ENCODE data around the gene PEAK1.

The PEAK1 gene

GRCh38 chr15:77419836-77420609, at the start of gene PEAK1:
TSS of gene PEAK1 (minus strand) at chr15:77420104. CDS start at chr15:77181926, 238,178 bp downstream.
- DNase-seq, result peak; percentile 98

DNA sequence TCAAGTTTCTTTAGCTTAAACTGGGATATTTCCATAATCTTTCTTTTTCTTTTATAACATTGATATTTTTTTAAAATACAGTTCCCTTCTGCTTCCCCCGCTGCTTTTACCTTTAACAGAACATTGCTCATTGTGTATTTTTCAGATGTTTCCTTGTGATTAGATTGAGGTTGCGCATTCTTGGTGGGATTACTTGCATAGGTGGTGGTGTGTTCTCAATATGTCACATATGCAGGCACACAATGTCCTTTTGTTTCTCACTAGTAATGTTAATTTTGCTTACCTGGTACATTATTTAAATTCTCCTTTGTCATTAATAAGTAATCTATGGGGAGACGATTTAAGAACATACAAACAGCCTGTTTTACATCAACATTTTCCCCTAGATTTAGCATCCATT, 49.0 kb upstream of the PEAK1 start:
- no peak for DNase-seq

DNA sequence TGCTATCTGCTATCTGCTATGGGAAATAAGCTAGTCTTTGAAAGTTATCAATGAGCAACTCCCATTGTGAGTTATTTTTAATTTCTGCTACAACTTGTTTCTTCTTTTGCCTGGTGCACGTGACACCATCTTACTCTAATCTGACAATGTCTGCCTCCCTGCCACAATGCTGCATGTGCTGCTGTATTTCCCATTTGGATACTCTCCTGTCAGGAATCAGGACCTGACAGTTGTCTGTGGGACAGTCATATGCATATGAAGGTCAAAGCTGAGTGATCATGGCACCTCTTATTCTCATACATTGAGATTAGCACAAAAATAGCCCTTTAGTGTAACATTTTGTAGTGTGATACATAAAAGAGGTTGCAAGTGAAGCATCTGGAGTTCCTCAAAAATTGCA, 46.6 kb upstream of the PEAK1 start:
- DNase-seq, result no peak

DNA sequence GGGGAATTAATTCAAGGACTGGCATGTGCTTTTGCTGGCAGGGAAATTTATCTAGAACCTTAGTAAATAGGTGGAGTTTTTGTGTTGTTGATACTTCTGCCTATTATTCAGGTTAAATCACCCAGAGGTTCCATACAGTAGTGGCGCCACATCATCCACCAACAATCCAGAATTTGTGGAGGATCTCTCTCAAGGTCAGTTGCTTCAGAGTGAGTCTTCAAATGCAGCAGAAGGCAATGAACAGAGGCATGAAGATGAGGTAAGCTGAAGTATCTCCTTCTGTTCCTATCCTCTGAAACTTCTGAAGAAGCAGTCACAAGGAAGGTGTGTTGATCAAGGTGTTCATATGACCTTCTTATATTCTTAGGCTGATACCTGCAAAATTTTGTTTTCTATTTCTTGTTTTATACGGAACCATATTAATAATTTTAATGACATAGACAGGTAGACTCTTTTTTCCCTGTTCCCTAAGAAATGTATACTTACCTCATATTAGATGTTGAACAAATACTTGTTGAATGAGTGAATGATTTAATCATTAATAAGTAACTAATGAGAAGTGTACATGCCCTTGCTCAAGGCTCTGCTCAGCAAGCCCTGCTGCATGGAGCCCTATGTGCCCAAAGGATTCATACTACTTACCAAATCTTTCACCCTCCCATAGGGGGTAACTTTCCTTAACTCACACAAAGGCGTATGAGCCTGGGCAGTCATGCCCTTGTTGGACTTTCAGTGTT, 44.4 kb upstream of the PEAK1 start:
- peak; percentile 4 for DNase-seq

- no peak for DNase-seq
Observed at GRCh38 chr15:77461486-77461885, 41.6 kb upstream of the PEAK1 start.

GRCh38 chr15:77459031-77459430, 39.1 kb upstream of the PEAK1 start:
- DNase-seq, result no peak

- DNase-seq, result no peak
Observed at GRCh38 chr15:77457905-77458265, 38.0 kb upstream of the PEAK1 start.

- DNase-seq, result no peak
Observed at GRCh38 chr15:77457191-77457904, 37.4 kb upstream of the PEAK1 start.

DNA sequence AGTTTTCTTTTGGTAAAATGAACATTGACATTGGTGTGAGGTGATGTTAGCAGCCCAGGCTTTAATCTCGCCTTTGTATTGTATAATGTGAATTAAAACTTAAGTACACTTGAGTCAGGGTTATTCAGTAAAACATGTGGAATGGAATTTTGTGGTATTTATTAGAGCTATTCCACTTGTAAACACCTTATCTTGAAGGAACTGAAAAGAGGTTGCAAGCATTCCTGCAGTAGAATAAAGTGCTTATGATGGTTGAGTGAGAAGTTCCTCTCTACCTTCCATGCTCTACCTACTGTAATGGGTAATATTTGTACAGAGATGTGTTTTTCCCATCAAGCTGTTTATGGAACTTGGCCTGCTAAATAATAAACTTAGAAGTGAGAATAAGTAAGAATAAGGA, 36.8 kb upstream of the PEAK1 start:
- no peak for DNase-seq

DNA sequence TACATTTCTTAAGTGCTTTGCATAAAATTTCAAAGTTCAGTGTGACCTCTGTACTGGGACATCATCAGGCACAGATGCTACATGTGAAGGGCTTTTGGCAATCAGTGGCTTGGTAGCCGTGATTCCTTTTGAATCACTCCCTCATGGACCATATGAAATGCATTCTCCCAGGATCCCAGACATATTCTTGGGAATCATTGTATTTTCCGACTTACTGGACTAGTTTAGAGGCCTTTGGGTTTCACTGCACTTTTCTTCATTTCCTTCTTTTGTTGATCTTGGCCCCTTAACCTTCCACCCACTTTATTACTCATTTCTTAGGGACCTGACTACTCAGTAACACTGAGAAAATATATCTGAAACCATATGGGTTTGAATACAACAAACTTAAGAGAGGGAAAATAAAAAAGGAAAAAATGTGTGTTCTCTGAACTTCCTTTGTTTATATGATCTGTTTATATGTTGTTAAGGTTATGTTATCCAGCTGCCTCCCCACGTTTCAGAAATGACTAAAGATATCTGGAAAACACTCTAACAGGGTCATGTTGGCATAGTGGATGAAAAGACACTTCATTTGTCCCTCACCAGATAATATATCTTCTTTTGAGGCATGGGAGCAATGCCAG, 35.9 kb upstream of the PEAK1 start:
- no peak for DNase-seq

DNA sequence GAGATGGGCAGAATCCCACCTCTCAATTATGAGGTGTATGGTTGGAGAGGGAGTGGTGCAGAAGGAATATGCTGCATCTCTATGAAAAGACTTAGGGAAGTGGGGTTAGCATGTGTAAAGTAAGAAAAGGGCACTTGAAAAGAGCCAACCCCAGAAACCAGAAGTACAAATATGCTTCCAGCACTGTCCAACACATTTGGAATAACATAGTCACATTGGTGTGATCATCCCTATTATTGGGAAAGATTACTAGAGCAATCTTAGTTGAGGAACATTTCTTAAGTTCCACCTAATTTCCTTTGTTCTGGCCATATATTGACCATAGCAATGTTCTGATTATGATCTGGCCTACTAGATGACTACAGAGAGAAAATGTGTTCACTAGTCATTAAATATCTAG, 35.0 kb upstream of the PEAK1 start:
- DNase-seq, result no peak

DNA sequence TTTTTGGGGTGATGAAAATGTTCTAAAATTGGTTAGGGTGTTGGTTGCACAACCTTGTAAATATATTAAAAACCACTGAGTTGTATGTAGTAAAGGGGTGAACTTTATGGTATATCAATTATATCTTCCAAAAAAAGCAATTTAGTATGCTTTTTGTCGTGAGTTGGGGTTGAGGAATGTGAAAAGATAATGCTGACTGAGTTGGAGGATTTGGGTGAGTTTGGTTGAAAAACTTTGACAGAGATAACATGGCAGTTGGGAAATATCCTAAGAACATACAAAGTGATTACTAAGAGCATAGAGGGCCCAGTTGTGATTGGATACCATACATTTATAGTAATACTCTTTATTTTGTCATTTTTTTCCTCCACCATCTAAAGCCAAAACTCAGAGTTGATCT, 34.4 kb upstream of the PEAK1 start:
- no peak for DNase-seq

DNA sequence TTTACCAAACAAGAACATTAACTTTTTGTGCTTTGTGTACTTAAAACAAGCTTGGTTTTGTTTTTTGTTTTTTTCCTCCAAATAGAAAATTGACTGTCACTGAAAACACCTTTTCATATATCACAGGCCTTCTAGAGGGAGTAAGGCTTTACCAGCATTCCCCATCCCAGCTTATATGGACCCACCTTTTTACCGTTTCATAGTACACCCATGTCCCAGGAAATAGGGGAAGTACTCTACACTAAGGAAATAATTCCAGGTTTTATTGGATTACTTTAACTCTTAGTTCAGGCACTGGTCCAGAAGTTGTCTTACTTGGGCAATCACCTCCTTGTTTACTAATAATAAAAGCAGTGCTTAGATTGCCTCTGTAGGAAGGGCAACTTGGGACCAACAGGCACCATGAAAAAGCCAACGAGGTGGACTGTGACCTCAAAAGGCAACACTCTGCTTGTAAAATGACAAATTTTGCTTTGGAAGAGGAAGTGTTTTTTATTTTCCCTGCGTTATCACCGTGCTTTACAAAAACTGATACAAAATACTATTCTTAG, 27.0 kb upstream of the PEAK1 start:
- no peak for DNase-seq

- peak; percentile 2 for DNase-seq
Observed at GRCh38 chr15:77440378-77440999, 20.6 kb upstream of the PEAK1 start.

GRCh38 chr15:77437264-77437663, 17.4 kb upstream of the PEAK1 start:
- no peak for DNase-seq

DNA sequence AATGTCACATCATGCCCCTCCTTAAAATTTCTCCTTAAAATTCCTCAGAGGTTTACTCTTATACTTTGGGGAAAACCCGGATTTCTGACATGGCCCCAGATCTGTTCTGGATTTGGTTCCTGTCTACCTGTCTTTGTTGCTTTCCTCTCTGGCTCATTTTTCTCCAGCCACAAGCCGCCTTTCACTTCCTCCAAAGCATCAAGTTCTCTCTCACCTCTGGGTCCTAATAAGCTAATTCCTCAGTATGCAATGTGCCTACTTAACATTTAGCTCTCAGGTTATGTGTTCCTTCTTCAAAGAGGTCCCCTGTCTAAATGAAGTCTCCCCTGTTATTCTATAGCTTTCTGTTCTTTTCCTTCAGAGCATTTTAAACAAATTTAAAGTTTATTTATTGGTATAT, 16.9 kb upstream of the PEAK1 start:
- no peak for DNase-seq

DNA sequence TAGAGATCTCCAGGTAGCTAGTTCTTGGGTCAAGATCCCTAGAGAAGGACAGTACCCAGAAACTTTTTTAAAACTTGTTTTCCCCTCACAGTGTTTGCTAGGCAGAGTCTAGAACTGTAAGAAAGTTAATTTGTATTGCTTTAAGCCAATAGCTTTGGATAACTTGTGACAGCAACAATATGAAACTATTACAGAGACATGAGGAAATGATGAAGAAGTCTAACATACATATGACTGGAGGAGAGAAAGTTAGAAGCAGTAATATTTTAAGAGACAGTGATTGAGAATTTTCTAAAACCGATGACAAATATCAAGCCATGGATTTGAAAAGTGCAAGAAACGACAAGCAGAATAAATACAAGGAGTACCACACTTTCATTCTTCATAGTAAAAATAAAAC, 10.7 kb upstream of the PEAK1 start:
- no peak for DNase-seq

- no peak for DNase-seq
Observed at GRCh38 chr15:77430213-77430612, 10.3 kb upstream of the PEAK1 start.

- DNase-seq, result no peak
Observed at GRCh38 chr15:77426871-77427270, 7.0 kb upstream of the PEAK1 start.

- DNase-seq, result no peak
Observed at GRCh38 chr15:77426377-77426776, 6.5 kb upstream of the PEAK1 start.

GRCh38 chr15:77425104-77425503, 5.2 kb upstream of the PEAK1 start:
- DNase-seq, result no peak

GRCh38 chr15:77421370-77421700, 1.4 kb upstream of the PEAK1 start:
- DNase-seq, result peak; percentile 30
